Measurements from ENCODE around the gene FBXL20. TPM values are rescaled to one million over a fixed set of nuclear protein-coding genes. Genes with fewer than 3 reads are reported as not detected.

Gene FBXL20
- total and polyA plus RNA-seq, 2 donors (not counting 3 experiments of a cell fraction or from before 2014, with no cell fraction given) = 4.6 to 18.0 TPM

DNA sequence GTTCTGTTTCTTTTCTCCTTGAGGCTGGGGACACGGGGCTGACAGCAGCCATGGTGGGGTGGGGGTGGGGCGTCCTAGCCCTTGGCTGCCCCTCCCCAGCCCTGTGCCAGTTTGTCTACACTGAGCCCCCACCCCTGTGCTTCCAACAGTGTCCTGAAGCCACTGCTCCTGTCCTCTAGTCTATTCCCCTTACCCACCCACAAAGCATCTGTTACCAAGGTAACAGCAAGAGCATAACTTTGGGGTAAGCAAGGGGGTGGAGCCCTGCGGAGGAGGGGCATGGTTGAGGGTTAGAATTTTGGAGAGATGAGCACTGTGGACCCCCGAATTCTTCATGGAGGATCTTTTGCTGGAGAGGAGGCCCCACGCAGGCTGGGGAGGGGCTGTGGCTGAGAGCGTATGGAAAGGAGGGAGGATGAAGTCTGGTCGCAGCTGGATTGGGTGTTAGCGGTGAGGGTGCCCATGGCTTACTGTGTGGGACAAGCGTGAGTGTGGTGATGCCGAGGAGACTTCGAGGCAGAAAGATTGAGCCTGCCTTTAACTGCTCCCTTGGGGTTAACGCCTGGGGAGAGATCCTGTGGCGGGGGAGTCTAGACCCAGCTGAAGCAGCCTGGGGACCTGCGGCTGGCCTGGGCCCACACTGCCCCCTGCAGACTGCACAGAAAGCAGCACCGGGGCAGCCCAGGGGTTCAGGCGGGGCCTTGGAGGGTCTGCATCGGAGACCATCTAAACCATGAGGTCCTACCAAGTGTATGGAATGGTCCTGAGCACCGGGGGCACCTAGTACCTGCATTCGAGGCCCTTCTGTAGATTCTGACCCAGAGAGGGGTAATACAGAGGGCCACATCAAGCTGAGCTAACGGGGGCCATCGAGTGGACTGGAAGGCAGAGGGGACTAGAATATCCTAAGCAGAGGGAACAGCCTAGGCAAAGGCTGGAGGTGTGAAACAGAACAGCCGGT, 169.6 kb downstream of the FBXL20 start:
- intact Hi-C loops (cut with micrococcal nuclease) (loop anchor here (1.0 to 2.0 kb wide), 2 partner anchors 67 to 79 kb away; no protein-coding TSS in a partner anchor), dilution Hi-C loops (cut with MboI; ENCODE audit: extremely low pct_ligation_motif_present, low sequenced_read_pairs) (no loop called here)
- Histone ChIP-seq H2AFZ (ENCODE audit: low read depth, low read length) (peak overlapping the region; percentile 12), H3K4me2 (ENCODE audit: insufficient read depth, low read length) (no peak overlapping the region), H3K4me1 (ENCODE audit: control insufficient read depth, extremely low read depth, insufficient read depth, low read length) (peaks cover 6% of the 10 kb centered on the region), H3K9ac (replicated peaks; ENCODE audit: extremely low read depth, insufficient read depth, low read length) (no peak overlapping the region), H3K36me3 (ENCODE audit: control insufficient read depth in 2 of 2, extremely low read depth in 1 of 2, insufficient read depth in 2 of 2, low read length in 2 of 2) (no peaks in the 10 kb centered on the region), H3K9me1 (replicated peaks; ENCODE audit: control insufficient read depth, extremely low read depth, insufficient read depth, low read length) (no peaks in the 10 kb centered on the region), H3K79me2 (ENCODE audit: control insufficient read depth, insufficient read depth, low read length) (no peaks in the 10 kb centered on the region), H3K4me3 (replicated peaks in 1 of 3; ENCODE audit: insufficient read depth in 1 of 3, low read depth in 1 of 3, low read length in 3 of 3) (no peak overlapping the region), H3K27ac (ENCODE audit: insufficient read depth, low read depth, low read length) (no peak overlapping the region), H3K27me3 (ENCODE audit: control insufficient read depth in 2 of 2, insufficient read depth in 2 of 2, low read length in 2 of 2) (peaks cover 2 to 4% of the 10 kb centered on the region in 2 experiments), H4K20me1 (replicated peaks; ENCODE audit: control insufficient read depth, extremely low read depth, insufficient read depth, low read length) (no peaks in the 10 kb centered on the region), H3K9me3 (replicated peaks; ENCODE audit: control insufficient read depth, insufficient read depth, low read length) (no peaks in the 10 kb centered on the region)
- no TSS peak for BruUV-seq (replicated peaks)
- ChIA-PET POLR2A (no interaction called here), CTCF (interaction anchor here (0.5 to 4.9 kb wide), 26 partner anchors 10 to 253 kb away, joined by 3 to 112 read pairs (median 6); partner anchors contain the start of genes ARL5C and RPL19)
- TF ChIP-seq, protein P1, sequence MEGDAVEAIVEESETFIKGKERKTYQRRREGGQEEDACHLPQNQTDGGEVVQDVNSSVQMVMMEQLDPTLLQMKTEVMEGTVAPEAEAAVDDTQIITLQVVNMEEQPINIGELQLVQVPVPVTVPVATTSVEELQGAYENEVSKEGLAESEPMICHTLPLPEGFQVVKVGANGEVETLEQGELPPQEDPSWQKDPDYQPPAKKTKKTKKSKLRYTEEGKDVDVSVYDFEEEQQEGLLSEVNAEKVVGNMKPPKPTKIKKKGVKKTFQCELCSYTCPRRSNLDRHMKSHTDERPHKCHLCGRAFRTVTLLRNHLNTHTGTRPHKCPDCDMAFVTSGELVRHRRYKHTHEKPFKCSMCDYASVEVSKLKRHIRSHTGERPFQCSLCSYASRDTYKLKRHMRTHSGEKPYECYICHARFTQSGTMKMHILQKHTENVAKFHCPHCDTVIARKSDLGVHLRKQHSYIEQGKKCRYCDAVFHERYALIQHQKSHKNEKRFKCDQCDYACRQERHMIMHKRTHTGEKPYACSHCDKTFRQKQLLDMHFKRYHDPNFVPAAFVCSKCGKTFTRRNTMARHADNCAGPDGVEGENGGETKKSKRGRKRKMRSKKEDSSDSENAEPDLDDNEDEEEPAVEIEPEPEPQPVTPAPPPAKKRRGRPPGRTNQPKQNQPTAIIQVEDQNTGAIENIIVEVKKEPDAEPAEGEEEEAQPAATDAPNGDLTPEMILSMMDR (IDR thresholded peaks at IDR 0.05; ENCODE audit: extremely low read depth in 1 of 2, insufficient read depth in 1 of 2, low read depth in 1 of 2, low read length in 2 of 2) = peak; percentile 81 to 90
- TF ChIP-seq, protein P2, sequence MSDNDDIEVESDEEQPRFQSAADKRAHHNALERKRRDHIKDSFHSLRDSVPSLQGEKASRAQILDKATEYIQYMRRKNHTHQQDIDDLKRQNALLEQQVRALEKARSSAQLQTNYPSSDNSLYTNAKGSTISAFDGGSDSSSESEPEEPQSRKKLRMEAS (IDR thresholded peaks at IDR 0.05; ENCODE audit: insufficient read depth, insufficient read length) = no peak
- TF ChIP-seq EZH2 (IDR thresholded peaks at IDR 0.05; ENCODE audit: borderline replicate concordance, low read depth, low read length, severe bottlenecking) (peak; percentile 41), MYC (IDR thresholded peaks at IDR 0.05; ENCODE audit: low read depth, low read length) (no peak), JUN (IDR thresholded peaks at IDR 0.05; ENCODE audit: borderline replicate concordance, insufficient read depth, insufficient read length, low read depth) (no peak)
- DNase-seq (ENCODE audit: low read depth, low spot score) (peak; percentile 26), FAIRE-seq (peak; percentile 31)

Measured in endothelial cell of umbilical vein (primary cell).